HG03457 (cell line): Measurements from ENCODE around the gene MOK.

Experiments used
- ATAC-seq: cut with Tn5 transposase; IDR thresholded peaks from one replicate; pipeline ENCODE4 v1.9.1; 2021; ENCODE audit warnings: moderate number of reproducible peaks; ENCODE audit not compliant: unreplicated experiment

Gene MOK

GRCh38 chr14:102285106-102285505, 19.9 kb downstream of the MOK start:
- ATAC-seq: no peak

DNA sequence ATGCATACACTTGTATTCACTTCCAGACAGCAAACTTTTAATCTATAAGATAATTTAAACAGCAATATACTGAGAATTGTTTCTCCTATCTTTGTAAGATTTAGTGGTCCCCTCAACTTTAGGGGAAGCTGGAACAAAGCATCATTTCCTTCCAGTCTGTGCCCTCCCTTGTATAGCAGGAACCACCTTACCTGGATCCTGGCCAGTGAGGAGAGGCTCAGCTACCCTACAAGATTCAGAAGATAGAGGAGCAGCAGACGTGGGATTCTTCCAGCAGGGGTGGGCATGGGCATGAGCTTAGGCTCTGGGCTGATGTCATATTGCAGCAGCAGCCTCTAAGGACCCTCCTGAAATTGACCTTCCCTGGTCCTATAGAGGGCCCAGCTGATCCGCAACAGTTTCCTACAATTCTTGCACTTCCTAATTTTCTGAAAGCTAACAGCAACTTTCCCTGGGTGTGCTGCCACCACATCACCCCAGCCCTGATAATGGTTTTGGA, 21.3 kb downstream of the MOK start:
- ATAC-seq: no peak

- no peak for ATAC-seq
Measured at GRCh38 chr14:102282751-102283465, 22.1 kb downstream of the MOK start.

GRCh38 chr14:102280376-102280962, 24.5 kb downstream of the MOK start:
- no peak for ATAC-seq

DNA sequence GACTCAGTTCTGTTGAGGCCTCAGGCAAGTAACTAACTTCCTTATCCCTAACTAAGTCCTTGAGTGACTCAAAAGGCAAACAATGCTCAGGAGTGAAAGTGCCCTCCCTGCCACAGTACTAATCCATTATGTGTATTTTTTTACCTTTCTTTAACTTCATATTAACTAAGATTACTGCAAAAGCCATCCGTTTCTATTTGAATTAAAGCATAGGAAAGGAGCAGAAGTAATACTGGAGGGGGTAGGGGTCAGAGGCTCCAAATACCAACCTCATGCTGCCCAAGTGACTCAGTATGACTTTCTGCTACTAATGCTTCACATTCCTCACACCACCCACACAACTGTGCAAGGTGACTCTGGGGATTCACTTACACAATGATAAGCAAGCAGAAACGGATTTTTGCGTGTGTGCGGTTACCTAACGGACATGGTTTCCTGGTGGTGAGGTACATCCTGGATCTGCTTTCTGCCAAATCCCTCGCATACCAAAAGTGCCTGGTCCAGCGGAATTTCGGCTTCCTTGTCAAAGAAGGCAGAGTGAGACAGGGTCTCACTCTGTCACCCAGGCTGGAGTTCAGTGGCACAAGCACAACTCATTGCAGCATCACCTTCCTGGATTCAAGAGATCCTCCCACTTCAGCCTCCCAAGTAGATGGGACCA, 25.1 kb downstream of the MOK start:
- no peak for ATAC-seq

DNA sequence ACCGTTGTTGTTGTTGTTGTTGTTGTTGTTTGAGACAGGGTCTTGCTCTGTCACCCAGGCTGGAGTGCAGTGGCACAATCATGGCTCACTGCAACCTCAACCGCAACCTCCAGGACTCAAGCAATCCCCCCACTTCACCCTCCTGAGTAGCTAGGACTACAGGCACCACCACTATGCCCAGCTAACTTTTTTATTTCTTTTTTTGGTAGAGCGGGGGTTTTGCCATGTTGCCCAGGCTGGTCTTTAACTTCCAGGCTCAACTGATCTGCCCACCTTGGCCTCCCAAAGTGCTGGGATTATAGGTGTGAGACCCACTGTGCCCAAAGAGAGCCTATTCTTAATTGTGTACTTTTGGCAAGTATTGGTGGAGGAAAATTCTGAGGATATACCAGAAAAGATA, 25.7 kb downstream of the MOK start:
- ATAC-seq: no peak

GRCh38 chr14:102278631-102278935, 26.4 kb downstream of the MOK start:
- ATAC-seq: no peak

GRCh38 chr14:102277874-102278630, 26.9 kb downstream of the MOK start:
- no peak for ATAC-seq

GRCh38 chr14:102275866-102276265, 29.1 kb downstream of the MOK start:
- no peak for ATAC-seq

GRCh38 chr14:102272392-102272791, 32.6 kb downstream of the MOK start:
- ATAC-seq: no peak

GRCh38 chr14:102264775-102265174, 40.2 kb downstream of the MOK start:
- ATAC-seq: no peak

DNA sequence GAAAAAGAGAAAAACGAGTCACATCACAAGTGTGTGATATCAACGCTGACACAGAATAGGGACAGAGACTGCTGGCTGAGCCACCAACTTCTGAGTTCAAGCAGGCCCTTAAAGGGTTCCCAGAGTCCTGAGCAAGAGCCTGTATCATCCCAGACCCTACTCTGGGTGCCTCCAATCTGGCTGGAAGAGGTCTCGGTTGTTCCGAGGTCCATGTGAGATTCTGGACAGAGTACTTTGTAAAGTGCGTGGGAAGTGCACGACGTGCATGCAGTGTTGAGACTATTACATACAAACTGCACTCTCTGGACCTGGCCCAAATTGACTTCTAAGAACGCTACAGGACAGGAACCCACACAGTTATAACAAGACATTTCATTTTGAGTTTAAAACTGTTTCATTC, 40.6 kb downstream of the MOK start:
- ATAC-seq: no peak

DNA sequence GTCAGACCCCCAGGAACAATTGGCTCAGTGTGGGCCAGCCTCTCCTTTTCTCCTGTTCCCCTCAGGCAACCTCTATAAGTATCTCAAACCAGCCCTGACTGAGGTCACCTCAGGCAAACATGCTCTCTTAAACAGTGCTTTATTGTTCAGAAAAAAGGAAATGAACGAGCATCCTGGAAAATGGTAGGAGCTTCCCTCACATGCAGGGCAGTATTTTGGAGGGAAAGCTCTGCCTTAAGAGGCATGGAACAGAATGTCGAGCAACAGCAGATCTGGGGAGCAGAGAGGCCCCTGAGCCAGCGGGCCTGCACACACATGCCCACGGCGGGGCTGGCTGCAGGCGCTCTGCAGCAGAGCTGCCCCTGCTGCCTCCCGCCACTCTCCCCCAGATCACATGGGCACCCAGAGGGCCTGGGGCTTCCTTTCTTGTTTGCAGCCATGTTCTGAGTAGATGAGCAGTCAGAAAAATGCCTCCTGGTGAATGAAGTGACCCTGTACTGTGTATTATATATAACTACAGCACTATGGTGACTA, 42.0 kb downstream of the MOK start:
- ATAC-seq: no peak

GRCh38 chr14:102258136-102258535, 46.8 kb downstream of the MOK start:
- ATAC-seq: no peak

DNA sequence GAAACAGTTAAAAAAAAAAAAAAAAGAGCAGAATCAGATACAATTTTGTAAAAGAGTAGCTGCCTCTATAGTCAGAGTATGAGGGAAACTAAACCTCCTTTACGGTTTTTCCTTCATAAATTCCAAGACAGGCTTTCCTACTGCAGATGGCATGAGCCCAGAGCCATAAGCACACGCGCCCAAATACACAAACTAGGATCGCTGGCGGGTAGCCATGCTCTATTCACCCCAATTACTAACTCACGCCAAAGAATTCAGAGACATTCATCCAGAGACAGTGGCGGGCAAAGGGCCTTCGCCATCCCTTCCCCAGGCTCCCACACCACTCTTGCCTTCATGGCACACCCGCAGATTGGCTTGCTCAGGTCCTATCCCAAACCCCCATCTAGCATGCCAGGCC, 48.2 kb downstream of the MOK start:
- no peak for ATAC-seq

- ATAC-seq: no peak
Measured at GRCh38 chr14:102255401-102256190, 49.4 kb downstream of the MOK start.

- no peak for ATAC-seq
Measured at GRCh38 chr14:102252834-102253801, 51.8 kb downstream of the MOK start.

GRCh38 chr14:102251161-102251560, 53.8 kb downstream of the MOK start:
- ATAC-seq: no peak

DNA sequence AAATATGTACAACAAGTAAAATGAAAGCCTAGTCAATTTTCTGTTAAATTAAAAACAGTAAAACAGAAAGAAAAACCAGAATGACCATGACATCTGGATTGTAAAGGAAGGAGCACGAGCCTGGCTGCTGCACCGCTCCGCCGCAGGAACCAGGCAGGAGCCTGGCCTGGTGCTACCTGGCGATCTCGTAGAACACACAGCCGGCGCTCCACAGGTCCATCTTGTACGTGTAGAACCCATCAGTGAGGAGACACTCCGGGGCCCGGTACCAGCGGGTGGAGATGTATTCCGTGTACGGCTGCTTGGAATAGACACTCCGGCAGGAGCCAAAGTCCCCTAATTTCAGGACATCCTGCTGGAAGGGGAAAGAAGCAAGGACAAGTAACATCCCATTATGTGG, 54.3 kb downstream of the MOK start:
- ATAC-seq: no peak
